Left lung (tissue), 10 donors: ENCODE measurements around the gene KLF2. TPM values are rescaled to one million over a fixed set of nuclear protein-coding genes. Genes with fewer than 3 reads are reported as not detected.

ENCODE experiments used
- ATAC-seq: fragments of 200-7000 bp; cut with Tn5 transposase; one replicate; pipeline ENCODE4 v1.9.1; 2020; ENCODE audit warnings: moderate library complexity
- DNase-seq, 4 donors: peaks; one replicate each; pipeline ENCODE4 v3.0.0-alpha.2; 2013 to 2020
- H3K27ac ChIP-seq, 2 donors: fragments of 200-600 bp; sonication (generic) in 1 of 2; one replicate each; pipeline versions ENCODE4 v1.5.0 to v1.8.0; 2020 to 2021
- H3K27me3 ChIP-seq, 2 donors: fragments of 200-600 bp; sonication (generic) in 1 of 2; one replicate each; pipeline versions ENCODE4 v1.5.0 to v1.8.0; 2020 to 2021
- H3K36me3 ChIP-seq, 2 donors: fragments of 200-600 bp; sonication (generic) in 1 of 2; one replicate each; pipeline versions ENCODE4 v1.5.0 to v1.8.0; 2020 to 2021
- H3K4me1 ChIP-seq, 2 donors: fragments of 200-600 bp; one replicate each; pipeline ENCODE4 v1.8.0; 2021
- H3K4me3 ChIP-seq, 2 donors: fragments of 200-600 bp; sonication (generic) in 1 of 2; one replicate each; pipeline versions ENCODE4 v1.5.0 to v1.8.0; 2020 to 2021; ENCODE audit warnings: mild to moderate bottlenecking in 1 of 2
- H3K9me3 ChIP-seq, 2 donors: fragments of 200-600 bp; sonication (generic) in 1 of 2; one replicate each; pipeline versions ENCODE4 v1.5.0 to v1.8.0; 2020 to 2021
- CTCF ChIP-seq, 2 donors: fragments of 200-600 bp; sonication (generic) in 1 of 2; IDR thresholded peaks; one replicate each; pipeline versions ENCODE4 v1.5.0 to v1.8.0; 2021; ENCODE audit warnings: antibody characterized with exemption in 2 of 2
- intact Hi-C, 2 donors: fragments of 100-400 bp; cut with DNase I; formaldehyde crosslinking; loops; one replicate each; pipeline versions ENCODE4 v1.11.2 to v1.14.2; 2022
- polyA plus RNA-seq, 6 donors: library from polyadenylated mRNA; unstranded; fragments of 120-200 nt; gene quantifications; one replicate each; pipeline ENCODE4 v1.2.1, GENCODE V29; 2013; ENCODE audit not compliant: insufficient read length in 6 of 6
- total RNA-seq, 2 donors: library from RNA; stranded (reverse); fragmentation: NEBNext Ultra II Directional; extraction: Animal tissue kit (Norgen Biotek cat#: 25700); gene quantifications; one replicate each; pipeline ENCODE4 v1.2.1, GENCODE V29; 2021
- donor health status: DM: no; HTN: yes; CAD: no.
- donor health status: DM: no; HTN: no; CAD: no.

KLF2 gene
- total and polyA plus RNA-seq, 8 donors: 12.9 to 75.9 (median 37.6) TPM

GRCh38 chr19:16367261-16367683 is 42.6 kb downstream of the KLF2 start:
- intact Hi-C loops: no loop called here
- Histone ChIP-seq H3K27ac (peak overlapping the region; percentile 44 to 88), H3K4me3 (peak overlapping the region in 1 of 2 donors; percentile 8), H3K36me3 (peaks cover 0 to under 1% of the 10 kb centered on the region in 2 donors), H3K27me3 (no peaks in the 10 kb centered on the region), H3K4me1 (peaks cover 5 to 86% of the 10 kb centered on the region in 2 donors), H3K9me3 (no peaks in the 10 kb centered on the region)
- ATAC-seq (no peak), DNase-seq (peak in 1 of 4 donors; percentile 79)
- no peak for TF ChIP-seq CTCF (IDR thresholded peaks at IDR 0.05)

GRCh38 chr19:16368385-16369305 is 44.0 kb downstream of the KLF2 start:
- Histone ChIP-seq H3K27ac (no peak overlapping the region), H3K4me1 (peaks cover 12 to 86% of the 10 kb centered on the region in 2 donors)
- peak in 1 of 4 donors; percentile 65 for DNase-seq

GRCh38 chr19:16369306-16369663 is 44.7 kb downstream of the KLF2 start:
- ATAC-seq (no peak), DNase-seq (no peak)
- intact Hi-C loops: no loop called here
- Histone ChIP-seq H3K36me3 (peaks cover 0 to 9% of the 10 kb centered on the region in 2 donors), H3K9me3 (no peaks in the 10 kb centered on the region), H3K4me1 (peaks cover 14 to 91% of the 10 kb centered on the region in 2 donors), H3K27ac (no peak overlapping the region), H3K4me3 (no peak overlapping the region), H3K27me3 (no peaks in the 10 kb centered on the region)
- TF ChIP-seq CTCF (IDR thresholded peaks at IDR 0.05): no peak

More at GRCh38 chr19:16368385-16369305, 44.0 kb downstream of the KLF2 start:
- intact Hi-C loops: no loop called here
- Histone ChIP-seq H3K9me3 (no peaks in the 10 kb centered on the region), H3K27me3 (no peaks in the 10 kb centered on the region), H3K4me3 (no peak overlapping the region), H3K36me3 (peaks cover 0 to 9% of the 10 kb centered on the region in 2 donors)
- TF ChIP-seq CTCF (IDR thresholded peaks at IDR 0.05): no peak
- ATAC-seq: no peak

GRCh38 chr19:16369664-16370576 is 45.3 kb downstream of the KLF2 start:
- intact Hi-C loops: no loop called here
- ATAC-seq: no peak
- no peak for TF ChIP-seq CTCF (IDR thresholded peaks at IDR 0.05)
- Histone ChIP-seq H3K4me1 (peaks cover 14 to 94% of the 10 kb centered on the region in 2 donors), H3K4me3 (no peak overlapping the region), H3K27ac (peak overlapping the region in 1 of 2 donors; percentile 72), H3K36me3 (peaks cover 0 to 15% of the 10 kb centered on the region in 2 donors), H3K27me3 (no peaks in the 10 kb centered on the region), H3K9me3 (no peaks in the 10 kb centered on the region)
- DNase-seq: peak in 1 of 4 donors; percentile 70
